ENCODE data around the gene SLFN12L.
"Not testable (repeated sequence)": the region's sequence is repeated elsewhere in the genome, so short reads cannot be mapped to it uniquely, and the experiment has no call there.

The SLFN12L gene

GRCh38 chr17:35515027-35515426 lies 22.5 kb downstream of the SLFN12L start:
- H2AFZ ChIP-seq (ENCODE audit: low read length), result no peak overlapping the region

GRCh38 chr17:35514564-35514963 lies 22.9 kb downstream of the SLFN12L start:
- Histone ChIP-seq H3K27ac (ENCODE audit: low read depth, low read length, poor library complexity, severe bottlenecking) (no peak overlapping the region), H3F3A (ENCODE audit: insufficient read depth, low read length) (no peaks in the 10 kb centered on the region), H3K4me1 (ENCODE audit: insufficient read depth, low read length, severe bottlenecking) (no peaks in the 10 kb centered on the region), H3K4me2 (ENCODE audit: low read length) (no peak overlapping the region), H3K4me3 (ENCODE audit: low read depth, low read length, poor library complexity, severe bottlenecking) (no peak overlapping the region), H3K9me2 (ENCODE audit: low read depth, low read length) (no peaks in the 10 kb centered on the region), H3K9ac (ENCODE audit: low read length) (no peak overlapping the region), H3K27me3 (ENCODE audit: insufficient read depth, low read length) (no peaks in the 10 kb centered on the region), H4K20me1 (ENCODE audit: insufficient read depth, low read length) (no peaks in the 10 kb centered on the region), H3K36me3 (ENCODE audit: insufficient read depth, low read length) (no peaks in the 10 kb centered on the region), H3K79me2 (ENCODE audit: insufficient read depth, low read length) (no peaks in the 10 kb centered on the region), H2AFZ (ENCODE audit: low read length) (no peak overlapping the region), H3K9me3 (ENCODE audit: low read length) (no peaks in the 10 kb centered on the region)
- TF ChIP-seq EZH2 (IDR thresholded peaks at IDR 0.05; ENCODE audit: borderline replicate concordance, low read length) (no peak), CTCF (IDR thresholded peaks at IDR 0.05; ENCODE audit: low read length) (no peak)

More at GRCh38 chr17:35515027-35515426, 22.5 kb downstream of the SLFN12L start:
- no peaks in the 10 kb centered on the region for H3F3A ChIP-seq (ENCODE audit: insufficient read depth, low read length)
- H4K20me1 ChIP-seq (ENCODE audit: insufficient read depth, low read length), result no peaks in the 10 kb centered on the region
- H3K9me2 ChIP-seq (ENCODE audit: low read depth, low read length), result no peaks in the 10 kb centered on the region
- TF ChIP-seq CTCF (IDR thresholded peaks at IDR 0.05; ENCODE audit: low read length) (no peak), EZH2 (IDR thresholded peaks at IDR 0.05; ENCODE audit: borderline replicate concordance, low read length) (no peak)
- H3K27ac ChIP-seq (ENCODE audit: low read depth, low read length, poor library complexity, severe bottlenecking), result no peak overlapping the region
- no peaks in the 10 kb centered on the region for H3K4me1 ChIP-seq (ENCODE audit: insufficient read depth, low read length, severe bottlenecking)
- no peaks in the 10 kb centered on the region for H3K79me2 ChIP-seq (ENCODE audit: insufficient read depth, low read length)
- no peaks in the 10 kb centered on the region for H3K36me3 ChIP-seq (ENCODE audit: insufficient read depth, low read length)
- no peak overlapping the region for H3K4me2 ChIP-seq (ENCODE audit: low read length)
- no peaks in the 10 kb centered on the region for H3K27me3 ChIP-seq (ENCODE audit: insufficient read depth, low read length)
- H3K4me3 ChIP-seq (ENCODE audit: low read depth, low read length, poor library complexity, severe bottlenecking), result no peak overlapping the region
- no peaks in the 10 kb centered on the region for H3K9me3 ChIP-seq (ENCODE audit: low read length)
- no peak overlapping the region for H3K9ac ChIP-seq (ENCODE audit: low read length)

GRCh38 chr17:35510052-35510451 lies 27.4 kb downstream of the SLFN12L start:
- Histone ChIP-seq H3K9ac (ENCODE audit: low read length) (no peak overlapping the region), H3F3A (ENCODE audit: insufficient read depth, low read length) (no peaks in the 10 kb centered on the region), H3K4me3 (ENCODE audit: low read depth, low read length, poor library complexity, severe bottlenecking) (no peak overlapping the region), H3K4me2 (ENCODE audit: low read length) (no peak overlapping the region), H2AFZ (ENCODE audit: low read length) (no peak overlapping the region), H3K36me3 (ENCODE audit: insufficient read depth, low read length) (no peaks in the 10 kb centered on the region), H4K20me1 (ENCODE audit: insufficient read depth, low read length) (no peaks in the 10 kb centered on the region), H3K79me2 (ENCODE audit: insufficient read depth, low read length) (no peaks in the 10 kb centered on the region), H3K9me3 (ENCODE audit: low read length) (no peaks in the 10 kb centered on the region), H3K9me2 (ENCODE audit: low read depth, low read length) (no peaks in the 10 kb centered on the region), H3K27me3 (ENCODE audit: insufficient read depth, low read length) (no peaks in the 10 kb centered on the region), H3K27ac (ENCODE audit: low read depth, low read length, poor library complexity, severe bottlenecking) (no peak overlapping the region), H3K4me1 (ENCODE audit: insufficient read depth, low read length, severe bottlenecking) (no peaks in the 10 kb centered on the region)
- TF ChIP-seq EZH2 (IDR thresholded peaks at IDR 0.05; ENCODE audit: borderline replicate concordance, low read length) (no peak), CTCF (IDR thresholded peaks at IDR 0.05; ENCODE audit: low read length) (no peak)

GRCh38 chr17:35507714-35508113 lies 29.8 kb downstream of the SLFN12L start:
- H3K79me2 ChIP-seq (ENCODE audit: insufficient read depth, low read length); H3K4me2 ChIP-seq (ENCODE audit: low read length); H3K27me3 ChIP-seq (ENCODE audit: insufficient read depth, low read length): not testable (repeated sequence)

More at GRCh38 chr17:35507714-35508113, 29.8 kb downstream of the SLFN12L start:
- H3K9me2 ChIP-seq (ENCODE audit: low read depth, low read length); H3K4me3 ChIP-seq (ENCODE audit: low read depth, low read length, poor library complexity, severe bottlenecking); H3K4me1 ChIP-seq (ENCODE audit: insufficient read depth, low read length, severe bottlenecking); H3K9me3 ChIP-seq (ENCODE audit: low read length); H3K36me3 ChIP-seq (ENCODE audit: insufficient read depth, low read length); H3K9ac ChIP-seq (ENCODE audit: low read length); H3F3A ChIP-seq (ENCODE audit: insufficient read depth, low read length); H3K27ac ChIP-seq (ENCODE audit: low read depth, low read length, poor library complexity, severe bottlenecking); H2AFZ ChIP-seq (ENCODE audit: low read length); H4K20me1 ChIP-seq (ENCODE audit: insufficient read depth, low read length): not testable (repeated sequence)
